GM04504 (cell line): ENCODE measurements around the gene EPS8L3.
"Not testable (repeated sequence)": the region's sequence is repeated elsewhere in the genome, so short reads cannot be mapped to it uniquely, and the experiment has no call there.

ENCODE experiments used
- DNase-seq: peaks from one replicate; pipeline ENCODE4 v3.0.0-alpha.2; 2012; ENCODE audit warnings: low read depth

Gene EPS8L3

GRCh38 chr1:109733236-109733870, 30.4 kb downstream of the EPS8L3 start:
- no peak for DNase-seq

GRCh38 chr1:109732390-109732881, 31.3 kb downstream of the EPS8L3 start:
- DNase-seq = no peak

GRCh38 chr1:109730666-109731065, 33.1 kb downstream of the EPS8L3 start:
- no peak for DNase-seq

- no peak for DNase-seq
Measured at GRCh38 chr1:109728870-109729269, 34.9 kb downstream of the EPS8L3 start.

GRCh38 chr1:109726728-109727373, 36.9 kb downstream of the EPS8L3 start:
- DNase-seq = no peak

DNA sequence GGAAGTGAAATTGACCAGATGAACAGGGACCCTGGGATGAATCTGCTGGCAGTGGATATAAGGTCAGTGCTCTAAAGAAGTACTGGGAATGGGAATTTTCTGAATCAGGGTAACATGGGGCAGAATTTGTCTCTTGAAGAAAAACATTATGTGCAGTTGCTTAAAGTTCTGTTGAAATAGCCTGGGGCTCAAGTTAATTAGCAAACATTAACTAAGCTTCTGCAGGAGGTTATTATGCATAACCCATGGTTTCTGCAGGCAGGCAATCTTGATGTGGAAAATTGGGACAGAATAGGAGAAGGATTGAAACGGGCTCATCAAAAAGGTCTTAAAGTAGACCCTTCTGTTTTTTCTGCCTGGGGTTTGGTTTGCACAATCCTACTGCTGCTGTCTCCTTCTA, 37.7 kb downstream of the EPS8L3 start:
- no peak for DNase-seq

DNA sequence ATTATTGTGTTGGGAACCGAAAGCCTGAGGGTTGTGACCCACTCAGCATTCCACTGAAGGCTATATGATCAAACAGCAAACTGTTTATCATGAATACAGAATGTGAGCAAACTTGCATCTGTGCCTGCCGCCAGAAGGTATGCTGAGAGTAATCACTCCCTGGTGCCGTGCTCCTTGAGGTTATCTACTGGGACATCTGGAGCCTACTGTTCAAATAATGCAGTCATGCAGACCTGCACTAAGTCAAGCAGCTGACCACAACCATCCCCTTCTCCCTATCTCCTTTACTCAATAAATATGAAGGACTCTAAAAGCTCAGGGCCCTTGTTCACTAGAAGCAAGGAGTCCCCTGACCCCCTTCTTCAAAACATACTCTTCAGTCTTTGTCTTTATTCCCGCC, 38.2 kb downstream of the EPS8L3 start:
- DNase-seq = no peak

GRCh38 chr1:109724933-109725332, 38.8 kb downstream of the EPS8L3 start:
- no peak for DNase-seq

DNA sequence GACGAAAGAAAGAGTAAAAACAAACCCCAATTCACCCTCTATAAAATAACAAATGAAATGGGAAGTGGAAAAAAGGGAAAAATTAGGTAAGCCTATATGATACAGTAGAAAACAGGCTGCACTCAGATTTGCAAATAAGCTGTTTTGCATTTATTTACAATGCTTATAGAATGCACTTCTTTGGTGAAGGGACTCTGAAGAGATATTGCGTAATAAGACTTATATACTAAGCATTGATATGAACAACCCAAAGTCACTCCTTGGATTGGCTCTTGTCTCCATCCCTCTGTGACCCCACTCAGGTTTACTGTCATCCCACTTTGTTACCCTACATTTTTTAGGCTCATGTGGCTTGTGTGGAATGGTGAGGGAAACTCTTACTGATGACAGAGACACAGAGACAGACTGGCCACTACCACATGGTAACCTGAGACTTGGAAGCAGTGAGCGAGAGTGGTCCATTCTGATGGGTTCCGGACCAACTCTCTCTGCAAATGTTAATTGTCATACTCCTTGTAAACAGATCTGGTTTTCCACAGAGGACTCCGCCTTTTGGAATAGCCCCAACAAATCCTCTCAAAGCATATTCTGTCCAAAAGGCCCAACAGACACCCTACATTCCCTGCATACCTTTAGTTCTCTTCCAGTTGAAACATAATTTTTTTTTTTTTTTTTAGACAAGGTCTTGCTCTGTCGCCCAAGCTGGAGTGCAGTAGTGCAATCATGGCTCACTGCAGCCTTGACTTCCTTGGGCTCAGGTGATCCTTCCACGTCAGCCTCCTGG, 40.6 kb downstream of the EPS8L3 start:
- DNase-seq = no peak

DNA sequence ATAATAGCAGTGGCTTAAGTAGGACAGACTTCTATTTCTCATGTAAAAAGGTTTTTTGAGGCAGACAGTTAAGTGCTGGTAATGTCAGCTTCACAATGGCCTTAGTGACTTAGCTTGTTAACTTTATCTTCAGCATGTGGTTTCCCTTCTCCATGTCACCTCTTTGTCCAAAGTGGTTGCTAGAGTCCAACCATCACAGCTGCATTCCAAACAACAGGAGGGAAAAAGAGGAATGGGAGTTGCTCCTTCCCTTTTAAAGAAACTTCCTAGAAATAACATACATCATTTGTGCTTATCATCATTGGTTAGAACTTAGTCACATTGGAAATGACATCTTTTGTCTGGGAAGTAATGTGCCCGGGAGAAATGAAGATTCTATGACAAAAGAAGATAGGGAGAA, 41.8 kb downstream of the EPS8L3 start:
- no peak for DNase-seq

DNA sequence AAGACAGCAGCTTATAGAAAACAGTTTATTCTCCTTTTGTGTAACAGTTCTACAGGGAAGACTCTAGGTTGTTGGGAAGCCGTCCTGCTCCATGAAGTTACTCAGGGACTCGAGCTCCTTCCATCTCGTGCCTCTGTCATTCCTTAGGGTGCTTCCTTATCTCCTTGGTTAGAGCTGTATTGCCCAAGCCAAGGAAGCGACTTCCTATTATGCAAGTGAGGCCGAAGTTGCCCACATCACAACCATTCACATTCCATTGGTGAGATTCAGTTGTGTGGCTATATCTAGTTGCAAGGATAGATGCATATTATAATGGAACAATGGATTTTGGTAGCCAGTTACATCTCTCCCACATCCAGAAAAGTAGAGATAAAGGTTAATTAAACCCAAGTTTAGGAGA, 42.7 kb downstream of the EPS8L3 start:
- no peak for DNase-seq

GRCh38 chr1:109719337-109719837, 44.3 kb downstream of the EPS8L3 start:
- peak; percentile 33 for DNase-seq

DNA sequence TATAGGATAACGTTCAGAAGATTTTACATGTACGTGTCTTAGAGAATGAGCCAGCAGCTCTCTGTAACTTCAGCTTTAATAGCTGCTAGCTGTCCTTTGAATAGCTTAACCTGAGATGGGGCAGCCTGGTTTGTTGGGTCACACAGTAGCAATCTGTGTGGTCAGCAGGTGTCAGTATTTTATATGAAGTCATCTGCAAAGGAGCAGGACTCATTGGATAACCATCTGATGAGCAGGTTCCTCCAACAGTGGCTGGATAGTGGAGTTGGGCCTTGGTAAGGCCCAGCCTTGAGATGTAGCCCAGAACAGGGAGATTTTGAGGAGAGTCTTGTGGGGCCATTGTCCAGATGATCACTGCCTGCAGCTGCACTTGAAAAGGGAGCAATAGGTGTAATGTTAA, 45.2 kb downstream of the EPS8L3 start:
- no peak for DNase-seq

GRCh38 chr1:109717729-109718128, 46.0 kb downstream of the EPS8L3 start:
- DNase-seq = no peak

DNA sequence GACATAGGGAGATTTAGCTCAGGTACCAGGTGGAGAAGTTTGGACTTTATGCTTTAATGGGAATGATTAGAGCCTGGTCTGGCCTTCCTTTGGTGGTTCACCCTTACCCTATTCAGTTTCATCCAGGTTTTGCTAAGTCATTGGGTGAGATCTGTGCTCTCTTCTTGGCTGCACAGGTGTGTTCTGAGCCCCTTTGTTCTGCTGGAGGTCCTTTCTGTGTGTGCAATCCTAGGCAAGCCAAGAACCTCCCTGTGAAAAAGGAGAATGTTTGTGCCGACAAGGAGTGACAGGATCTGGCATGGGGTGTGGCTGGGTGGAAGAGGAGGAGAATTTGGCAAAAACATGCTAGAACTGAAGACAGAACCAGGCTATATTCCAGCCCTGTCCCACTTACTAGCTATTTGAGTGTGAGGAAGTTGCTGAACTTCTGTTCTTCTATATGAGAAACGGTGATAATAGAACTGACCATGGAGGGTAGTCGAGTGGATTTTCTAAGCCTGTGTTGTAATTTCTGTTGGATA, 47.1 kb downstream of the EPS8L3 start:
- DNase-seq = no peak

DNA sequence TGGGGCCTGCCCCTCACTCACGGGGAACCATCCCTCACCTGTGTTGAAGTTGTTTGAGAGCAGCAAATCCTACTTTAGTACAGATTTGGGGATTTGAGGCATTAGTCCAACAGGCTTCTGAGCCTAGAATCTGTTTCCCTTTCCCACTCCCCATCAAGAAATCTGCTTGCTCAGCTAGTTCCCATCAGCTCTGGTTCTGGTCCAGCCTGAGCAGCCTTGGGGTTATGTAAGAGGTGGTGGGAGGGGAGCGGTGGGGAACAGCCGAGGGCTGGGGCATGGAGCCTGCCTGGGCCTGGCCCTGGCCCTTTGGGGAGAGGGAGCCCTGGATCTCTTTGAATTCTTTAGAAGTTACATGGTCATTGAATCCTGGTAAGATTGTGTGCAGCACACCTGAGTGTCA, 47.6 kb downstream of the EPS8L3 start:
- no peak for DNase-seq

DNA sequence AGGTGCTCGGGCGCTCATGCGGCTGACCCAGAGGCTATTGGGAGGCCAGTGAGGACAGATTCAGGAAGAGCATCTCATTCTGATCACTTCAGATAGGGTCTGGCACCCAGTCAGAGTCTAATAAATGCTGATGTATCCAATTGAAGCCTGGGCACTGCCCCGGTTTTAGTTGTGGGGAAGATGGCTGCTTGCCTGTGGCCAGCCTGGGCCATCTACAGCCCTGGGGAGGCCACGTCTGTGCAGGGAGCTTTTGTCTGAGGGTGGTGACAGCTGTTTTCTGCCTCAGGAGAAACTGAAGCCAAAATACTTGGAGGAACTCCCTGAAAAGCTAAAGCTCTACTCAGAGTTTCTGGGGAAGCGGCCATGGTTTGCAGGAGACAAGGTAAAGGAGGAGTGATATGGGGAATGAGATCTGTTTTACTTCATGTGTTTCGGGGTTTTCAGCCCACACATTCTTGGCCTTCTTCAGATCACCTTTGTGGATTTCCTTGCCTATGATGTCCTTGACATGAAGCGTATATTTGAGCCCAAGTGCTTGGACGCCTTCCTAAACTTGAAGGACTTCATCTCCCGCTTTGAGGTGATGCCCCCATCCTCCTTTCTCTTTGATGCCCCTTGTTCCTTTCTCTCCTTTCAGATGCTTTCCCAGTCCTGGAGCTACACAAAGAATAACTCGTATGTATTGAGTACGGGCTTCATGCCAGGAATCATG, 48.9 kb downstream of the EPS8L3 start:
- DNase-seq = no peak

- no peak for DNase-seq
Measured at GRCh38 chr1:109713636-109714035, 50.1 kb downstream of the EPS8L3 start.

DNA sequence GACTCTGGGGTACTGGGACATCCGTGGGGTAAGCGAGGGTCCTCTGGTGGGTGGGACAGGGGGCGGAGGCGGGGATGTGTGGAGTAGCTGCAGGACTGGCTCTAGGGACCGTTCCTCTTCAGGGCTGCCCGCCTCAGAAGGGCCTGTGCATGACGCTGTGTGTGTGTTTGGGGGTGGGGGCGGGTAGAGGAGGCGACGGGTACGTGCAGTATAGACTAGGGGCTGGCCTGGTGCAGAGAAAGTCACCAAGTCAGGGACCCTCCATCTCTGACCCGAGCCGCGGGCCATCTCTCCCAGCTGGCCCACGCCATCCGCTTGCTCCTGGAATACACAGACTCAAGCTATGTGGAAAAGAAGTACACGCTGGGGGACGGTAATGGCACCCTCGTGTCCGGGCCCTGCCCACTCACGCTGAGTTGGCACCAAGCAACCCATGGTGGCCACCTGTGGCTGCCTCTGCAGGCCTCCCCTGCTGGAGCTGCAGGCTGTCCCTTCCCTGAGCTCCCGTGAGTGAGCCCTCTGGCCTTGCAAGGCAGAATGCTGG, 51.3 kb downstream of the EPS8L3 start:
- DNase-seq = no peak

GRCh38 chr1:109711593-109712320, 52.0 kb downstream of the EPS8L3 start, which contains the start of gene GSTM5:
Gene GSTM5, plus strand, starts transcription at chr1:109712251. Its CDS starts 62 bp downstream, at chr1:109712313.
- not testable (repeated sequence) for DNase-seq

DNA sequence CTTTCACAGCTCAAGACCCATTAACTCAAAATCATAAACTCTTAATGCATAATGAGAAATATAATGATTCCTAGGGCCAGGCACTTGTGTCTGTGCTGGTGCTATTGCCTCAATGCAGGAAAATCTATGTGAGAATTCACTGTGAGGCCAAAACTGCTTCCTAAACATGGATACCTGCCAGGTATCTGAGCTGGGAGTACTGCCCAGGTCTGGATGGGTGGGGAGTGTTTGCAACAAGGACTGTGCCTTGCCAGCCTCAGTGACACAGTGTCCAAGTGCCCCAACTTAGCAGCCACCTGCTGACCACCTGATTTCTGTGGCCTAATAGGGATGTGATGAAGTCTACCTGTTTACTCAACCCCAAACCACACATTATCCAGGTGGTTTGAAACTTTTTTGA, 53.9 kb downstream of the EPS8L3 start:
- not testable (repeated sequence) for DNase-seq
